NCI-H2227 treated with DMSO at 0.1 percent for 48 hours (cell line): ENCODE results near the gene KRT35.

Source experiments
- DNase-seq: peaks from one replicate; lab custom pipeline; 2025; lab: John Stamatoyannopoulos, UW

Gene KRT35

GRCh38 chr17:41486809-41487530, 6.0 kb upstream of the KRT35 start:
- DNase-seq: no peak

GRCh38 chr17:41486316-41486715, 5.4 kb upstream of the KRT35 start:
- DNase-seq: no peak

GRCh38 chr17:41484920-41485904, 4.3 kb upstream of the KRT35 start:
- no peak for DNase-seq

GRCh38 chr17:41483991-41484826, 3.3 kb upstream of the KRT35 start:
- DNase-seq: no peak

GRCh38 chr17:41483531-41483930, 2.6 kb upstream of the KRT35 start:
- DNase-seq: no peak

GRCh38 chr17:41480581-41480980, 370 bp downstream of the KRT35 start:
- DNase-seq: no peak

- DNase-seq: no peak
Observed at GRCh38 chr17:41480136-41480535, 815 bp downstream of the KRT35 start.

GRCh38 chr17:41478237-41478636, 2.7 kb downstream of the KRT35 start:
- no peak for DNase-seq

- no peak for DNase-seq
Observed at GRCh38 chr17:41476866-41477815, 3.8 kb downstream of the KRT35 start.

GRCh38 chr17:41475421-41475820, 5.5 kb downstream of the KRT35 start:
- DNase-seq: no peak

GRCh38 chr17:41474863-41475262, 6.1 kb downstream of the KRT35 start:
- DNase-seq: no peak

GRCh38 chr17:41468346-41468745, 12.6 kb downstream of the KRT35 start:
- no peak for DNase-seq

GRCh38 chr17:41467561-41467960, 13.4 kb downstream of the KRT35 start:
- DNase-seq: no peak

- DNase-seq: no peak
Observed at GRCh38 chr17:41466988-41467387, 14.0 kb downstream of the KRT35 start, which contains the start of gene KRT32. KRT32 (minus strand) TSS chr17:41467386; CDS start chr17:41467325, 61 bp downstream.

- DNase-seq: no peak
Observed at GRCh38 chr17:41464682-41465081, 16.3 kb downstream of the KRT35 start.

- no peak for DNase-seq
Observed at GRCh38 chr17:41464173-41464572, 16.8 kb downstream of the KRT35 start.

- DNase-seq: no peak
Observed at GRCh38 chr17:41463746-41464145, 17.2 kb downstream of the KRT35 start.

- DNase-seq: no peak
Observed at GRCh38 chr17:41462705-41463104, 18.2 kb downstream of the KRT35 start.

- no peak for DNase-seq
Observed at GRCh38 chr17:41457676-41458075, 23.3 kb downstream of the KRT35 start.

- no peak for DNase-seq
Observed at GRCh38 chr17:41456204-41456603, 24.7 kb downstream of the KRT35 start.

- DNase-seq: no peak
Observed at GRCh38 chr17:41455236-41455635, 25.7 kb downstream of the KRT35 start.
